Epidermal melanocyte (primary cell): ENCODE results near the gene EIF2S2.

Experiments
- DNase-seq: peaks from one replicate; pipeline ENCODE4 v3.0.0; 2011; ENCODE audit warnings: low spot score; ENCODE audit not compliant: insufficient read length

Gene EIF2S2

GRCh38 chr20:34089655-34090345, 22.2 kb downstream of the EIF2S2 start:
- DNase-seq, result no peak

- no peak for DNase-seq
Measured at GRCh38 chr20:34089175-34089479, 22.9 kb downstream of the EIF2S2 start.

DNA sequence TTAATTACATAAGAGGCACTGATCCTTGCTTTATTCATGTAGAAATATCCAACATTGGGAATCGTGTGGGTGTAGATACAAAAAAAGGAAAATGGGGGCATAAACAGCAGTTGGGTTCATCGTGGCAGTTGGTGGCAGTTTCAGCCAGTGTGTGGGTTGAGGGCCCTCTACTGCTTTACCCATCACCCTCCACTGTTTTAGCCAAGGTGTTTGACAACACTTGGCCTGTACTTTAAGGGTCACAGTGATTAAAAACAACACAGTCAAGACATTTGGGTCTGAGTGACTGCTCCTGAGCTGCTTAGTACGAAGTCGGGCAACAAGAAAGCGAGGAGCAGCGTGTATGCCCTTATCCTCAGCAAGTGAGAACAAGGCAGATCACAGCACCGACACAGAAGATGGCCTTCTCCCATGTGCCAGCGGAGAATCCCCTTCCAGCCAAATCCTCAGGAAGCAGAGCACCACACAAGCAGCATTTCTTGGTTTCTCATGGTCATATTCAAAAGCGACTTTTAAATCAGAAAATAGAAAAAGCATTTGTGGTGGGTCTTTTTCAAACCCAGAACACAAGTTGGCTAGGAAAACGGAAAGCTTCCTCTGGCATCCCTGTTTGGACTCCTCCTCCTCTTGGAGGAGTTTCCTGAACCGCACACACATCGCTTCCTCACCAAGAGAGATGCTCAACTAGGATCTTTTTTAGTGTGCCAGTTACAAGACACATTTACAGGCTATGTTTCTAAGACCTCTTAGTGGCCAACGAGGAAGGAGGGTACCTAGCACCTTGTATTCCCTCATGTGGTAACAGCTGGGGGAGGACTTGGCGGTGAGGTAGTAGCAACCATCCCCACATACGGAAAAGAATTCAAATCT, 23.5 kb downstream of the EIF2S2 start:
- DNase-seq, result no peak

DNA sequence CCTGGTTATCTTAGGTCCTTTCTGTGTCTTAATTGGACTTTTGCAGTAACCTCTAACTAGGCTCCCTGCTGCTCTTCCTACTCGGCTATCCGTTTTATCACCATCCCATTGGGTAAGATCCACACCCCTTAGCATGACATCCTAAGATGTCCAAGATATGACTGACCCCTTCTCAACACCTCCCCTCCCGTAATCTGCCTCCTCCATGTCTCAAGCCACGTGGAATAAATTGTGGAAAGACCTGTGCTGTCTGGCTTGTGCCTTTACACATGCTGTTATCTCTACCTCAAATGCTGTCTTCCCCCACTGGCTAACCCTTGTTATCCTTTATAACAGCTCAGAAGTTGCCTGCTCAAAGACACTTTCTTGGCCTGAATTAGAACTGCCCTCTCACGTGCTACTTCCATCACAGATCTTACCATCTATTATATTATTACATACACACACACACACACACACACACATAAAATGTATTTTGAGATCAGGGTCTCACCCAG, 26.5 kb downstream of the EIF2S2 start:
- DNase-seq, result no peak

DNA sequence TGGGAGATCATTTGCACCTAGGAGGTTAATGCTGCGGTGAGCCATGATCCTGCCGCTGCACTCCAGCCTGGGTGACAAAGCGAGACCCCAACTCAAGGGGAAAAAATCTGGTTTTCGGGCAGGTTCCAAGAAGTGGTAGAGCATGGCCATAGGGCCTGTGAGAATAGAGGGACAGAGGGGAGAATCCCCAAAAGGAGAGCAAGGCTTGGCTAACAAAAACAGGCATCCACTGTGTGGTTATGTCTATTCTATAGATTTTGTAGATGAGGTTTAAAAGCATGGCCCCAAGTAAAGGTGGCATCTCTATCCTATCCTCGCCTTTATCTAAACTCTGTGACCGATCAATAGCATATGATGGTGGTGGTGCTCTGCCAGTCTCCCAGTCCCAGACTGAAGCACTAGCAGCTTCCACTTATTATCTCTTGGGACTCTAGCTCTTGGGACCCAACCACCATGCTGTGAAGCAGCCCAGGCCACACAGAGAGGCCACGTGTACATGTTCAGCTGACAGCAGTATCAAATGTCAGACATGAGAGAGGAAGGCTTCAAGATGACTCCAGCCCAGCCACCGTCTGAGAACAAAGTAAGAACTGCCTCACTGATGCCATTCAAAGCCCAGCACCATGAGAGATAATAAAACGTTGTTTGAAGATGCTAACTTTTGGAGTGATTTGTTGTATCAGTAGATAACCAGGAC, 27.7 kb downstream of the EIF2S2 start:
- no peak for DNase-seq

GRCh38 chr20:34083781-34084180, 28.3 kb downstream of the EIF2S2 start:
- no peak for DNase-seq

- DNase-seq, result peak; percentile 64
Measured at GRCh38 chr20:34083137-34083536, 28.9 kb downstream of the EIF2S2 start.

- no peak for DNase-seq
Measured at GRCh38 chr20:34082232-34082887, 29.7 kb downstream of the EIF2S2 start.

GRCh38 chr20:34079818-34080217, 32.2 kb downstream of the EIF2S2 start:
- no peak for DNase-seq

- no peak for DNase-seq
Measured at GRCh38 chr20:34078540-34078939, 33.5 kb downstream of the EIF2S2 start.

DNA sequence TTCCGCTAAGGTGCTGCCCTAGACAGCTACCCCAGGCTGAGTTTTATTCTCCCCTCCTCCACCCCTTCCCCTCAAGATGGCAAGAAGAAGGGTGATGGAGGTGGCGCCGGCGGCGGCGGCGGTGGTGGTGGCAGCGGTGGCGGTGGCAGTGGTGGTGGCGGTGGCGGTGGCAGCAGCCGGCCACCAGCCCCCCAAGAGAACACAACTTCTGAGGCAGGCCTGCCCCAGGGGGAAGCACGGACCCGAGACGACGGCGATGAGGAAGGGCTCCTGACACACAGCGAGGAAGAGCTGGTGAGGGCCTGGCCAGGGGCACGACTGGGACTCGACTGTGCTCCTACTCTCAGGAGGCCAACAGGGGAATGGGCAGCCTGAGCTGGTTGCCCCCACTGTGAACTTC, 35.1 kb downstream of the EIF2S2 start:
- DNase-seq, result no peak

DNA sequence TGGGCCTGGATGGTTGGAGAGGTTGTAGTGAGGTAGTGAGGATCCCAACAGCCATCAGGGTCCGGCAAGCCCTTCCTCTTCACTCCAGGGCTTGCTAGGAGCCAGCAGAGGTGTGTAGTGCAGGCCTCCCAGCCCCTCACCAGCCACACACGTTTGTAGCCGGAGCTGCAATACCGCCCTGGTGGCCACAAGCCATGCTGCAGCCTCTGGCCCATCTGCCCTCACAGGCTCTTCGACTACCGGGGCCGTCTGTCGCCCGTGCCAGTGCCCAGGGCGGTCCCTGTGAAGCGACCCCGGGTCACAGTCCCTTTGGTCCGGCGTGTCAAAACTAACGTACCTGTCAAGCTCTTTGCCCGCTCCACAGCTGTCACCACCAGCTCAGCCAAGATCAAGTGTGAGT, 36.4 kb downstream of the EIF2S2 start:
- no peak for DNase-seq

DNA sequence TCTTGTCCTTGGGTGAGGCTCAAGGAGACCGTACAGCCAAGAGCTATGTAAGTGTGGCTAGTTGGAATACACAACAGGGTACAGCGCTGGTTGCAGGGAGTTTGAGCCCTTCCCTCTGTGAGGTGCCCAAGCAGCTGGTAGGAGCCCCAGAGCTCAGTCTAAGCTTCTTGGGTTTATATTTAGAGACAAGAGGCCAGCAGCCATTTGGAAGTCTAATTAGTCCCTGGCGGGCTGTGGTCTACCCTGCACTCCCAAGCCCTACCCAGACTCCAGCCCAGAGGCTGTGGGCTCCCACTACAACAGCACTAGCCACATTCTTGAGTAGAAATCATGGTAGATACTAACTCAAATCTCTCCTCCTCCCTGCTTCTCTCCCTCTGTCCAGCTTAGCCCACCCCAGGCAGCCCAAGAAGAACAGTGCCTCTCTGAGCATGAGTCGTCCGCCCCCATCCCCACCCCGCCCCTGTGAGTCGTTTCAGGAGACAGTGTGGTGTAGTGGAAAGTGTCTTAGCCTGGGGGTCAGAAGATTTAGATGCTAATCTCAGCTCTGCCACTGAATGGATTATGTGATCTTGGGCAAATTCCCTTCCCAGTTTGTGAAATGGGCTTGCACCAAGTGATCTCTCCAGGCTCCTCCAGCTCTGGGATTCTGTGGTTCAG, 37.8 kb downstream of the EIF2S2 start:
- no peak for DNase-seq

GRCh38 chr20:34072778-34073177, 39.3 kb downstream of the EIF2S2 start:
- no peak for DNase-seq

DNA sequence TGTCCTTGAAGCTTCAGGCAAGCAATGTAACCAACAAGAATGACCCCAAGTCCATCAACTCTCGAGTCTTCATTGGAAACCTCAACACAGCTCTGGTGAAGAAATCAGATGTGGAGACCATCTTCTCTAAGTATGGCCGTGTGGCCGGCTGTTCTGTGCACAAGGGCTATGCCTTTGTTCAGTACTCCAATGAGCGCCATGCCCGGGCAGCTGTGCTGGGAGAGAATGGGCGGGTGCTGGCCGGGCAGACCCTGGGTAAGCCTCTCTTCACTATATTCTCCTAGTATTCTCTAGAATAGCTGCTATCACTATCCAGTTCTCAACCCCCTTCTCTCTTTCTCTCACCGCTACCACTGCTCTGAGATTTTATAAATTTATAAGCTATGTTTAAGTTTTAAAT, 40.0 kb downstream of the EIF2S2 start:
- DNase-seq, result no peak

DNA sequence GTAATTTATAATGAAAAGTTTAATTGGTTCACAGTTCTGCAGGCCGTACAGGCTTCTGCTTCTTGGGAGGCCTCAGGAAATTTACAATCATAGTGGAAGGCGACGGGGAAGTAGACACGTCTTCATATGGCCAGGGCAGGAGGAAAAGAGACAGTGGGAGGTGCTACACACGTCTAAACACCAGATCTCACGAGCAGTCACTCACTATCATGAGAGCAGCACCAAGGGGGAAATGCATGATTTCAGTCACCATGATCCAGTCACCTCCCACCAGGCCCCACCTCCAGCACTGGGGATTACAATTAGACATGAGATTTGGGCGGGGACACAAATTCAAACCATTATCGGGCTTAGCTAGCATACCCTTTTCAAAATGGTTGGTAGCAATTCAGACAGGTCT, 41.2 kb downstream of the EIF2S2 start:
- no peak for DNase-seq

- no peak for DNase-seq
Measured at GRCh38 chr20:34070079-34070439, 42.0 kb downstream of the EIF2S2 start.

DNA sequence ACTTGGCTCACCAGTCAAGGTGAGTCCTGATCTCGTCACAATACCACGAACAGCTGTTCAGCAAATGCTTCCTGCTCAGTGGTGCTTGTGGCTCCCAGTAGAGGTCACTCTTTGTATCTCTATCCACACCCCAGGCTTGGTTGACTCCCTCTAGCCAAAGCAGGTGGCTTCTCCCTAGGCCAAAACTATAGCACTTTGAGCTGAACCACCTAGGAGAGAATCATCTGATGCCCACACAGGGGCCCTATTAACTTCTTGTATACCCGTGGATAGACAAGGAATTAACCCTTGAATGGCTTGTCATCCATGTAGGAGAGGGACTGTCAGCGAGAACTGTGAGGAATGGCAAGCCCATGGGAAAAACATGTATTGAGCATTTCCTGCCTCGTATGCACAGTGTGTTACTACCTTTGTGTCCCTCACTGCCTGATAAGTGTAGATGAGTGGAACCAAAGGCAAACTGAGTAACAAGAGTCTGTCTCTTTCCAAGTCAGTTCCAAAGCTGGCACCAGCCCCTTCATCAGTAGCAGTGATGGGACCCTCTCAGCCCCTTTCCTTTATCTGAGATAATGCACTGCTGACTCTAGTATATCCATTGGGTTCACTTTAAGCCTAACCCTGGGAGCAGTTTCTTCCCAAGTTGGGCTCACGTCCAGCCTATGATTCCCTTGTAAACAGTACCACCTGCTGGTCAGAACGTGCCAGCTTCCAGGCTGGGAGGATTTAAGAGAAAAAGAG, 42.5 kb downstream of the EIF2S2 start:
- peak; percentile 85 for DNase-seq

DNA sequence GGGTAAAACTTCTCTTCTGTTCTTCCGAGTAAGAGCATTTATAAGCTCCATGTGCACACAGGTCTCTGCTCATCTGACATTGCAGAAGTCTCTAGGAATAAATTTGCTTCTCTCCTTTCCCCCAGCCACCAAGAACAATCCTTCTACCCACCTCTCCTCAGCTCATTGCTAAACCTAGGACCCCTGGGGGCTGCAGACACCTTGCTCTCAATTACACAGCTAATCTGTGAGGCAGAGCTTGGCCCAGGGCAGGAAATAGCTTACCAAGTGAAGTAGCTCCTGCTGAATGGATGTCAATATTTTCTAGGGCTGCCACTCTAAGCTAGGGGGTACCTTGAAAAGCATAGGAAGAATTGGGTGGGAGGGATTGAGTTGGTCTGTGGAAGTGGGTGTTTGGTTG, 44.0 kb downstream of the EIF2S2 start:
- DNase-seq, result no peak

DNA sequence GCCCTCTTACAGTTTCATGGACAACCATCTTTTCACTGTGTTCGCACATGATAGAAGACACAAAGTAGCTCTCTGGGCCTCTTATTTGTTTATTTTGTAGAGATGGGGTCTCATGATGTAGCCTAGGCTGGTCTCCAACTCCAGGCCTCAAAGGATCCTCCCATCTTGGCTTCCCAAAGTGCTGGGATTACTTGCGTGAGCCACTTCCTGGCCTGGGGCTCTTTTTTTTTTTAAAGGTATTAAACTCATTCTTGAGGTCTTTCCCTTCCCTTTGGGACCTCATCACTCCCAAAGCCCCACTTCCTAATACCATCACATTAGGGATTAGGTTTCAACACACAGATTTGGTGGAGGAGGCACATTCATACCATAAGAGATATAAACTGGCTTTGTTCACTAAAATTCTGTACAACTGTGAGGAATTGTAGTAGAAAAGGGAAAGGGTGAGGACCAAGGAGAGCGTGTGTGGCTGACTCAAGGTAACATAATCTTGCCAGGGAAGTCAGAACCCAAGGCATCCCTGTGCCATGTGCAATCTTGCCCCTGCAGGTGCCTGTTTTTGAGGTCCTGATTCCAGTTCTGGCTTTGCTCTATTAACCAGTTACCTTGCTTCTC, 45.5 kb downstream of the EIF2S2 start:
- DNase-seq, result no peak
